Nephron (organoid): ENCODE measurements around the gene PDZD2.

ENCODE experiments used
- H3K27ac Mint-ChIP-seq, 3 experiments: 2 replicates each; pipeline ENCODE4 v1.8.0; 2020; ENCODE audit warnings: mixed read lengths in 3 of 3, mild to moderate bottlenecking in 2 of 3, moderate library complexity in 1 of 3
- H3K27me3 Mint-ChIP-seq: 2 replicates; pipeline ENCODE4 v1.8.0; 2021; ENCODE audit warnings: low read depth, mild to moderate bottlenecking, moderate library complexity, mixed read lengths
- H3K36me3 Mint-ChIP-seq: 2 replicates; pipeline ENCODE4 v1.8.0; 2020; ENCODE audit warnings: low read depth, mixed read lengths
- H3K4me1 Mint-ChIP-seq: 2 replicates; pipeline ENCODE4 v1.8.0; 2020; ENCODE audit warnings: mixed read lengths
- H3K4me3 Mint-ChIP-seq, 3 experiments: 2 replicates each; pipeline ENCODE4 v1.8.0; 2020; ENCODE audit warnings: mild to moderate bottlenecking in 3 of 3, mixed read lengths in 3 of 3, moderate library complexity in 2 of 3
- H3K9me3 Mint-ChIP-seq: 2 replicates; pipeline ENCODE4 v1.8.0; 2020; ENCODE audit warnings: mixed read lengths
- TF ChIP-seq, protein P1 (sequence below), 3 experiments: fragments of 200-600 bp; sonication (generic); IDR thresholded peaks; one replicate each; pipeline ENCODE4 v1.5.0; 2021; ENCODE audit warnings: antibody characterized with exemption in 3 of 3; ENCODE audit not compliant: unreplicated experiment in 3 of 3

PDZD2 gene

GRCh38 chr5:31708089-31708488 lies 69.2 kb downstream of the PDZD2 start:
- peaks cover 14% of the 10 kb centered on the region for H3K4me1 Mint-ChIP-seq
- peaks cover 9% of the 10 kb centered on the region for H3K27me3 Mint-ChIP-seq
- H3K36me3 Mint-ChIP-seq = no peaks in the 10 kb centered on the region
- no peak overlapping the region for H3K4me3 Mint-ChIP-seq
- no peak overlapping the region for H3K27ac Mint-ChIP-seq
- TF ChIP-seq, protein P1, sequence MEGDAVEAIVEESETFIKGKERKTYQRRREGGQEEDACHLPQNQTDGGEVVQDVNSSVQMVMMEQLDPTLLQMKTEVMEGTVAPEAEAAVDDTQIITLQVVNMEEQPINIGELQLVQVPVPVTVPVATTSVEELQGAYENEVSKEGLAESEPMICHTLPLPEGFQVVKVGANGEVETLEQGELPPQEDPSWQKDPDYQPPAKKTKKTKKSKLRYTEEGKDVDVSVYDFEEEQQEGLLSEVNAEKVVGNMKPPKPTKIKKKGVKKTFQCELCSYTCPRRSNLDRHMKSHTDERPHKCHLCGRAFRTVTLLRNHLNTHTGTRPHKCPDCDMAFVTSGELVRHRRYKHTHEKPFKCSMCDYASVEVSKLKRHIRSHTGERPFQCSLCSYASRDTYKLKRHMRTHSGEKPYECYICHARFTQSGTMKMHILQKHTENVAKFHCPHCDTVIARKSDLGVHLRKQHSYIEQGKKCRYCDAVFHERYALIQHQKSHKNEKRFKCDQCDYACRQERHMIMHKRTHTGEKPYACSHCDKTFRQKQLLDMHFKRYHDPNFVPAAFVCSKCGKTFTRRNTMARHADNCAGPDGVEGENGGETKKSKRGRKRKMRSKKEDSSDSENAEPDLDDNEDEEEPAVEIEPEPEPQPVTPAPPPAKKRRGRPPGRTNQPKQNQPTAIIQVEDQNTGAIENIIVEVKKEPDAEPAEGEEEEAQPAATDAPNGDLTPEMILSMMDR (IDR thresholded peaks at IDR 0.05; ENCODE audit: unreplicated experiment in 3 of 3) = no peak
- no peaks in the 10 kb centered on the region for H3K9me3 Mint-ChIP-seq

DNA sequence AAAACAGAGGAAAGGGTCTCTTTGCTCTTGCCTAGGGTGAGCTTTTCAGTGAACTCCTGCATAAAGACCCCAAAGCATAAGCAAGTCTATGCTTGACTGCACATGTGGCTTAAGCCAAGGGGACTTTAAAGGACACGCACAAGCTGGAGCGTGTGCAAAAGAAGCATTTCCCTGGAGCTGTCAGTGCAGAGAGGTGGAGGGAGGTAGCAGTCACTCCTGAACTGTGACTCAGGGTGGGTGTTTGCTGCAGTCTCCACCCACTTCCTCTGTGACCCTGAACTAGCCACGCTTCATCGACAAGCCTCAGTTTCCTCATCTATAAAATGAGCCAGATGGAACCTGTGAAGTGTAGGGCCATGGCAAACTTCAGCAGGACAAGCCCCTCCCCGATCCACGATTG lies 72.4 kb downstream of the PDZD2 start:
- Mint-ChIP-seq H3K4me3 (no peak overlapping the region), H3K36me3 (no peaks in the 10 kb centered on the region), H3K9me3 (no peaks in the 10 kb centered on the region), H3K27me3 (peaks cover 9% of the 10 kb centered on the region), H3K27ac (peak overlapping the region in 1 of 3 experiments; percentile 90), H3K4me1 (peaks cover 5% of the 10 kb centered on the region)
- TF ChIP-seq, protein P1 (IDR thresholded peaks at IDR 0.05; ENCODE audit: unreplicated experiment in 3 of 3) = no peak

DNA sequence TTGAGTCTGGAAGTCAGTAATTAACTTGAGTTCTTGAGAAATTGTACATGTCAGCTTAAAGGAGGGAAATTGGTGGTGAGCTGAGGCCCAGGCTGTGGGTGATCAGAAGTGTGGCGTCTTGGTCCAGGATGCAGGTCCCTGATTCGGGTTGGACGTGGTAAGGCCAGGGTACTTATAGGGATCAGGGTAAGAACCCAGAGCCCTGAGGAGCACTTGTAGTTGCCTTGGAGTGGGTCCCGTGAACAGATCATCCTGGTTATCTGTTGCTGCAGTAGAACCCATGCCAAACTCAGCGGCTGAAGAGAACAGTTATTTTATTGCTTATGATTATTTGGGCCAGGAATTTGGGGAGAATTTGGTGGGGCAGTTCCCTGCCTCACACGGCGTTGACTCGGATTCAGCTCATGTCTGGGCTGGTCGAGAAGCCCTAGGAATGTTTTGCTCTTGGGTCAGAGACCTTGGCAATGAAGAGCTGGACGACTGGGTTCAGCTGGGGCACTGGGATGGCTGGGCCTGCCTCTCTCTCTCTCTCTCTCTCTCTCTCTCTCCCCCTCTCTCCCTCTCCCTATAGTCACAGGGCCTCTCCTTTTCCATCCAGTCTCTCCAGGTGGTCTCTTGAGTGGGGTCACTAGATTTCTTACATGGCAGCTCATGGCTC lies 73.1 kb downstream of the PDZD2 start:
- TF ChIP-seq, protein P1 (IDR thresholded peaks at IDR 0.05; ENCODE audit: unreplicated experiment in 3 of 3) = no peak
- no peaks in the 10 kb centered on the region for H3K36me3 Mint-ChIP-seq
- peaks cover 5% of the 10 kb centered on the region for H3K4me1 Mint-ChIP-seq
- no peaks in the 10 kb centered on the region for H3K9me3 Mint-ChIP-seq
- peaks cover 9% of the 10 kb centered on the region for H3K27me3 Mint-ChIP-seq
- H3K27ac Mint-ChIP-seq = peak overlapping the region in 2 of 3 experiments; percentile 58 to 90
- peak overlapping the region in 1 of 3 experiments; percentile 4 for H3K4me3 Mint-ChIP-seq

GRCh38 chr5:31717561-31717960 lies 78.6 kb downstream of the PDZD2 start:
- peaks cover 14% of the 10 kb centered on the region for H3K4me1 Mint-ChIP-seq
- H3K36me3 Mint-ChIP-seq = no peaks in the 10 kb centered on the region
- H3K27me3 Mint-ChIP-seq = peaks cover 4% of the 10 kb centered on the region
- TF ChIP-seq, protein P1 (IDR thresholded peaks at IDR 0.05; ENCODE audit: unreplicated experiment in 3 of 3) = no peak
- no peaks in the 10 kb centered on the region for H3K9me3 Mint-ChIP-seq
- H3K27ac Mint-ChIP-seq = peak overlapping the region in 1 of 3 experiments; percentile 56
- H3K4me3 Mint-ChIP-seq = no peak overlapping the region

- no peaks in the 10 kb centered on the region for H3K36me3 Mint-ChIP-seq
- peak overlapping the region in 2 of 3 experiments; percentile 31 to 56 for H3K27ac Mint-ChIP-seq
- peaks cover 4% of the 10 kb centered on the region for H3K27me3 Mint-ChIP-seq
- H3K4me1 Mint-ChIP-seq = peaks cover 14% of the 10 kb centered on the region
- TF ChIP-seq, protein P1 (IDR thresholded peaks at IDR 0.05; ENCODE audit: unreplicated experiment in 3 of 3) = no peak
- no peak overlapping the region for H3K4me3 Mint-ChIP-seq
- no peaks in the 10 kb centered on the region for H3K9me3 Mint-ChIP-seq
Observed at GRCh38 chr5:31720004-31720403, 81.1 kb downstream of the PDZD2 start.

DNA sequence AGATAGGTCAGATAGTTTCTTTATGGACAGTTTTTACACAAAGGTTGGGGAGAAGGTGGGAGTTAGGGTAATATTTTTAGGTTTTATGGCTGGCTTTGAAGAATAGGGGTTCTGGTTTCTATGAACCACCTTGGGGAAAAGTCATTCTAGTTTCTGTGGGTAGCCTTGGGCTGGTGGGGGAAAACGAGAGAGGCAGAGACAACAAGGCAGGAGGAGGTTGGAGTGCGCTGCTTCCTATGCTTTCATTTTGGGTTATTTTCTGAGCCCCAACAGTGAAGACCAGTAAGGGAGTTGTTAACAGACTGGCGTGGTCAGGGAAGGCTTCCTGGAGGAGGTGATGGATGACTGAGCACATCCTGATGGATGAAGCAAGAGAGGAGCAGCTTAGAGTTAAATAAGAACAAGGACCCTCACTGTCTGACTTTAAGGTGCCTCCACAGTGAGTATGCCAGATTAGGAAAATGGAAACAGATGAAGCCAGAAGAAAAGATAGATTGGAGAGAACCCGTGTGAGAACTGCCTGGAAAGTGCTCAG lies 81.9 kb downstream of the PDZD2 start:
- Mint-ChIP-seq H3K4me1 (peaks cover 14% of the 10 kb centered on the region), H3K27me3 (peaks cover 4% of the 10 kb centered on the region), H3K9me3 (no peaks in the 10 kb centered on the region), H3K36me3 (no peaks in the 10 kb centered on the region), H3K27ac (no peak overlapping the region), H3K4me3 (no peak overlapping the region)
- TF ChIP-seq, protein P1 (IDR thresholded peaks at IDR 0.05; ENCODE audit: unreplicated experiment in 3 of 3) = no peak
